ENCODE results near the gene TFIP11.

The TFIP11 gene

DNA sequence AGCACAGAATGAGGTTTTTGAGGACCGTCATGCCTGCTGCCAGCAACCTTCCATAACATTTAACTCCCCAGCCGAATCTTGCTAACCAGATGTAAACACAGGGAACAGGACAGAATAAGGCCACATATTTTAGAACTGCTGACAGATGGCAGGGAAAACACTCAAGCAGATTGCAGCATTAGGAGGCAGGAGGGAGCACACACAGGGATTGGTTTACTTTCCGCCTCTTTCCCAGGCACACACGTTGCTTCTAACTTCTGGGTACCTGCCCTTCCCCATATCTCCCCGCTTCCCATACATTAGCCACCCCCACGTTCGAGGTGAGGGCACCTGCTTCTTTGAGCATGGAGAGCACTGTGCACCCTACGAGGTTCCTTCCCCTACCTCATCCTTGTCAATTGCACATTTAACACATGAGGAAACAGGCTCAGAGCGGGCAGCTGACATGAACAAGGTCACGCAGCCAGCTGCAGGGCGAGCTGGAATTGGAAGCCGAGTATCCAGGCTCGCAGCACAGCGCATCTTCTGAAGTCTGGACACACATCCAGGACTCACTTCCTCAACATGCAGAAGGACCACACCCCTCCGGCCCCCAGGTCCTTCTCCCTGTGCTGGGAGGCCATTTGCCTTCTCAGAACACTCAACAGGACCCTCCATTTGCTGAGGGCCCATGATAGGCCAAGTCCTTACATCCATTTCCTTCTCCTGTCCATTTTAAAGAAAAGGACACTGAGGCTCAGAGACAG is 64.5 kb downstream of the TFIP11 start:
- DNase-seq (ENCODE audit: low read depth) = no peak

DNA sequence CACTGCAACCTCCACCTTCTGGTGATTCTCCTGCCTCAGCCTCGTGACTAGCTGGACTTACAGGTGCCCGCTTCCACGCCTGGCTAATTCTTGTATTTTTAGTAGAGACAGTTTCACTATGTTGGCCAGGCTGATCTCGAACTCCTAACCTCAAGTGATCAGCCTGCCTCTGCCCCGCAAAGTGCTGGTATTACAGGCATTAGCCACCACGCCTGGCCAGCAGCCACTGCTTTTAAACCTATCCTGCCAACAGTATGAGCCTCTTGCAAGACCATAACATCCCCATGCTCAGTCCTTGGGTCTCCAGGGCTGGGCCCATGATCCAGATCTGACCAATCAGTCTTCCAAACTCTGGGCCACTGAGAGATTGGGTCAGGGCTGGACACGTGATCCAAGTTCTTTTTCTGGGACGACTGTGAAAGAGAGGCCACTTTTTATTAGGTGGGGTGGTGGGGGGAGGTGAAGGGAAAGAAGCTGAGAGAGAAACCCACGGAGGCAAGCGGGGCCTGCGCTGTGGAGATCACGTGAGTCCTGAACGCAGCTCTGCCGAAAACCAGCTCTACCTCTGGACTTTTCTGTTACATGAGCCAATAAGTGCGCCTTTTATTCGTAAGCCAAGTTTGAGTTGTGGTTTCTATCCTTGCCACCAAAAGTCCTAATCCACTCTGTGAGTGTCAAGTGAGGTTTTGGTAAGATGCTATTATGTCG is 65.3 kb downstream of the TFIP11 start:
- DNase-seq (ENCODE audit: low read depth) = no peak

DNA sequence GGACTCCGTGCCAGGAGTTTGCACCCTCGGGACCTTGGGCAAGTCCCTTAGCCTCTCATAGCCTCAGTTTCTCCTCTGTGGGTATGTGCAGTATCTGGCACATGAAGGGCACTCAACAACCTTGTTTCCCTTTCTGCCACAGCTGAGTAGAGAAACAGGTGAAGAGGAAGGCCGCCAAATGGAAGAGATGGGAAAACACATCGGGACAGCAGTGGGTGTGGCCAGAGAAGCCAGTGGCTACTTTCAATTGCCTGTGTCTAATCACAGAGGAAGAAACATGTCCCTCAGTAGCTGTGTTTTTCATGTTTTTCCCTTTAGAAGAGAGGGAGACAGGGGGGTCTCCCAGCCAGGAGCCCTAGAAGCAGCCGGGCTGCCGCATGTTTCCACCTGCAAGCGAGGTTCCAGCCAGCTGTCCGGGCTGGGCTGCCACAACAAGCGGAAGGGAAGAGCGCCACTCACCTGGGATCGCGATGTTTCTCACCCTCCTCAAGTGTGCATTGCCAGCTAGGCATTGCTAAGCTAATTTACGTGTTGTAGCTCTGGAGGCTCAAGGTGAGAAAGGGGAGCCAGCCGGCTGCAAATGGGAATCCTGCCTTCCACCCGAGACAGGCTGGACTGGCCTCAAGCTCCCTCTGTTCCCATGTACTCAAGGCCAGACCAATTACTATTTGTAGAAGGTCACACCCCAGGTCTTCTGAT is 66.5 kb downstream of the TFIP11 start:
- no peak for DNase-seq (ENCODE audit: low read depth)

DNA sequence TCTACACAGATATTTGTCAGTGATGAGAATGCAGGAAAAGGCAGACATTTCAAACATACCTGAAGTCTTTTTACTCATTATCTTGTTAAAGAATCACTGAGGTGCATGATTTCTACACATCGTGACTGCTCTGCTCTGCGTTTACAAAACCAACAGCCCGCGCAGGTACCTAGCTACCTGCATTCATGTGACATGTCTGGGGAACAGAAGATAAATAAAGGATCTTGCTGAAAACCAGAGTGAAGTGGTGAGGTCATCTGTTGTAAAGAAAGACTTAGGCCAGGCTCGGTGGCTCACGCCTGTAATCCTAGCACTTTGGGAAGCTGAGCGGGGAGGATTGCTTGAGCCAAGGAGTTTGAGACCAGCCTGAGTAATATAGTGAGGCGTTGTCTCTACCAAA is 67.5 kb downstream of the TFIP11 start:
- no peak for DNase-seq (ENCODE audit: low read depth)

DNA sequence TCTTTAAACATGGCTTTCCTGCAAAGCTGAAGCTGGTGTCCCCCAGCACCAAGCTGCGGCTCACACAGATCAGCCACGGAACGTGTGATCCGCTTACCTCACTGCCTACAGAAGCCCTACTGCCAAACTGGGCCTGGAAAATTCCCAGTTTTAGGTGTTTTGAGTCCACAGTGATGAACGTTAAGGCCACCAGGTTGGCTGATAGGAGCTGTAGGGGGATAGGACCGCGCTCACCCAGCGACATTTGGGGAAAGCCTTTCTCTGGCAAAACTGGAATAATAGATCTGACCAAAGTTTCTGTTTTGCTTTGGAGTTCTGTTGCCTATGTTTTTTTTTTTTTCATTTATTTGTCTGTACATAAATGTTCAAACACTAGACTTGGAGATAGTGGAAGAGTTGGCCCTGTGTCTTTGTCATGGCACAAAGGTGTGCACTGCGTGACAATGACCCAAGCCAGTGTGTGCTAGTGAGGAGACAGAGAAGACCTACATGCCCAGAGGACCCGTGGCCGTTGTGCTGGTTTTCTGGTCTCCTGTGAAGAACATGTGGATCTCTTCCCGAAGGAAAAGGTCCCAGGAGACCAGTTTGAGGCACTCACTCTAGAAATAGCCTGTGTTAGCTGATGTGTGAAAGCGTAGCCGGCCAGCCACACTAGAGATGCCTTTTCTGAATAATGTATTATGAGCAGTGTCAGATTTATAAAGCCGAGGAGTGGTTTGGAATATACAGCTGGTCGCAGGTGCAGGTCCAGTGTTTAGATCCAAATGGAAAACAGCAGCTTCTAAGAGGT is 68.2 kb downstream of the TFIP11 start:
- no peak for DNase-seq (ENCODE audit: low read depth)

DNA sequence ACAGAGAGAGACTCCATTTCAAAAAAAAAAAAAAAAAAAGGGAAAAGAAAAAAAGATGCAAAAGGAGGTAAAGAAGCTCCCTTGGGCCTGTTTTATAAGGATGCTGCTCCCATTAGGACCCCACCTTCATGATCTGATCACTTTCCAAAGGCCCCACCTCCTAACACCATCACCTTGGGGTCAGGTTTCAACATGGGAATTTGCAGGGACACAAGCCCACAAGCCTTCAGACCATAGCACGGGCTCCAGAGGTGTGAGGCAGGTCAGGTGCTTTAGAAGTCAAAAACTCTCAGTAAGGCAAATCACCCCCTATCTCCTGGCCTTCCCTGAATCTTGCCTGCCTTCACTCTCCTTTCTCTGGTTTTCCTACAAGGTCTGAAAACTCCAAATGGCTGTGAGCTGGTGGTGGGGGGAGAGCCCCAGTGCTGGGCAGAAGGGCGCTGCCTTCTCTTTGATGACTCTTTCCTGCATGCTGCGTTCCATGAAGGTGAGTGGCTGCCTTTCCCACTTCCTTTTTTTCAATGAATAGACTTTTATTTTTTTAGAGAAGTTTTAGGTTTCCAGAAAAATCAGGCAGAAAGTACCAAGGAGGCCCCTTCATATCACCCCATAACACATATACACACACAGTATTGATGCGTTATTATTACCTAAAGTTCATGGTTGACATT is 70.1 kb downstream of the TFIP11 start:
- DNase-seq (ENCODE audit: low read depth) = no peak
